ENCODE results near the gene PDIA2. TPM values are rescaled to one million over a fixed set of nuclear protein-coding genes. Genes with fewer than 3 reads are reported as not detected.

The PDIA2 gene
- total RNA-seq, 1 experiment from 2014 or later: not detected

GRCh38 chr16:263944-264343 lies 19.0 kb upstream of the PDIA2 start:
- CTCF ChIA-PET: no interaction called here
- no peaks in the 10 kb centered on the region for H3K27me3 ChIP-seq (ENCODE audit: low read length)
- no TSS peak for BruUV-seq (replicated peaks)

GRCh38 chr16:264440-264951 lies 18.5 kb upstream of the PDIA2 start:
- CTCF ChIA-PET: no interaction called here
- ATAC-seq (no peak), DNase-seq (no peak)
- H3F3A ChIP-seq (ENCODE audit: low read length, unreplicated experiment): no peaks in the 10 kb centered on the region
- no peaks in the 10 kb centered on the region for H3K9me2 ChIP-seq (replicated peaks; ENCODE audit: low read length)
- POLR2A ChIA-PET (ENCODE audit: unreplicated experiment): no interaction called here
- TF ChIP-seq EZH2phosphoT487 (IDR thresholded peaks at IDR 0.05; ENCODE audit: borderline replicate concordance, low read length) (no peak), CTCF (conservative IDR thresholded peaks at IDR 0.05; ENCODE audit: low read depth, low read length) (no peak), EZH2 (IDR thresholded peaks at IDR 0.05; ENCODE audit: low read length, unreplicated experiment) (no peak)
- no peak overlapping the region for H3K4me3 ChIP-seq (ENCODE audit: low read length)
- no peak overlapping the region for H2AFZ ChIP-seq (ENCODE audit: low read length)
- no peak overlapping the region for H3K27ac ChIP-seq (ENCODE audit: low read length)
- no TSS peak for BruUV-seq (replicated peaks)
- no peaks in the 10 kb centered on the region for H4K20me1 ChIP-seq (ENCODE audit: low read length)
- H3K9me3 ChIP-seq (ENCODE audit: low read length): no peaks in the 10 kb centered on the region
- H3K4me1 ChIP-seq (ENCODE audit: insufficient read depth, low read length): no peaks in the 10 kb centered on the region
- no peak overlapping the region for H3K9ac ChIP-seq (ENCODE audit: low read length)
- no peaks in the 10 kb centered on the region for H3K36me3 ChIP-seq (ENCODE audit: low read depth, low read length)
- intact Hi-C loops (cut with micrococcal nuclease): no loop called here
- no peak overlapping the region for H3K4me2 ChIP-seq (ENCODE audit: low read length)
- no peaks in the 10 kb centered on the region for H3K79me2 ChIP-seq (ENCODE audit: low read length)
- no peaks in the 10 kb centered on the region for H3K27me3 ChIP-seq (ENCODE audit: low read length)

More at GRCh38 chr16:263944-264343, 19.0 kb upstream of the PDIA2 start:
- no peak overlapping the region for H3K4me3 ChIP-seq (ENCODE audit: low read length)
- no peak overlapping the region for H3K27ac ChIP-seq (ENCODE audit: low read length)
- no peaks in the 10 kb centered on the region for H3K36me3 ChIP-seq (ENCODE audit: low read depth, low read length)
- ATAC-seq: no peak
- no peaks in the 10 kb centered on the region for H3K4me1 ChIP-seq (ENCODE audit: insufficient read depth, low read length)
- no peaks in the 10 kb centered on the region for H3F3A ChIP-seq (ENCODE audit: low read length, unreplicated experiment)
- TF ChIP-seq EZH2phosphoT487 (IDR thresholded peaks at IDR 0.05; ENCODE audit: borderline replicate concordance, low read length) (no peak), CTCF (conservative IDR thresholded peaks at IDR 0.05; ENCODE audit: low read depth, low read length) (no peak), EZH2 (IDR thresholded peaks at IDR 0.05; ENCODE audit: low read length, unreplicated experiment) (no peak)
- no peaks in the 10 kb centered on the region for H4K20me1 ChIP-seq (ENCODE audit: low read length)
- no peak for DNase-seq
- intact Hi-C loops (cut with micrococcal nuclease): no loop called here
- no peaks in the 10 kb centered on the region for H3K79me2 ChIP-seq (ENCODE audit: low read length)
- H3K9me2 ChIP-seq (replicated peaks; ENCODE audit: low read length): no peaks in the 10 kb centered on the region
- H3K9ac ChIP-seq (ENCODE audit: low read length): no peak overlapping the region
- no peak overlapping the region for H2AFZ ChIP-seq (ENCODE audit: low read length)
- no peak overlapping the region for H3K4me2 ChIP-seq (ENCODE audit: low read length)
- POLR2A ChIA-PET (ENCODE audit: unreplicated experiment): no interaction called here
- H3K9me3 ChIP-seq (ENCODE audit: low read length): no peaks in the 10 kb centered on the region

GRCh38 chr16:265002-265529 lies 17.9 kb upstream of the PDIA2 start:
- no peaks in the 10 kb centered on the region for H3K27me3 ChIP-seq (ENCODE audit: low read length)
- ChIA-PET CTCF (no interaction called here), POLR2A (ENCODE audit: unreplicated experiment) (no interaction called here)
- BruUV-seq (replicated peaks): no TSS peak
- H3K9me2 ChIP-seq (replicated peaks; ENCODE audit: low read length): no peaks in the 10 kb centered on the region
- no peaks in the 10 kb centered on the region for H3F3A ChIP-seq (ENCODE audit: low read length, unreplicated experiment)
- TF ChIP-seq CTCF (conservative IDR thresholded peaks at IDR 0.05; ENCODE audit: low read depth, low read length) (no peak), EZH2 (IDR thresholded peaks at IDR 0.05; ENCODE audit: low read length, unreplicated experiment) (no peak), EZH2phosphoT487 (IDR thresholded peaks at IDR 0.05; ENCODE audit: borderline replicate concordance, low read length) (no peak)
- H2AFZ ChIP-seq (ENCODE audit: low read length): no peak overlapping the region
- no peaks in the 10 kb centered on the region for H4K20me1 ChIP-seq (ENCODE audit: low read length)
- intact Hi-C loops (cut with micrococcal nuclease): no loop called here
- H3K4me1 ChIP-seq (ENCODE audit: insufficient read depth, low read length): no peaks in the 10 kb centered on the region
- DNase-seq: no peak
- H3K36me3 ChIP-seq (ENCODE audit: low read depth, low read length): no peaks in the 10 kb centered on the region
- no peaks in the 10 kb centered on the region for H3K79me2 ChIP-seq (ENCODE audit: low read length)
- ATAC-seq: no peak
- no peak overlapping the region for H3K4me3 ChIP-seq (ENCODE audit: low read length)
- no peak overlapping the region for H3K9ac ChIP-seq (ENCODE audit: low read length)
- no peak overlapping the region for H3K4me2 ChIP-seq (ENCODE audit: low read length)
- no peak overlapping the region for H3K27ac ChIP-seq (ENCODE audit: low read length)
- H3K9me3 ChIP-seq (ENCODE audit: low read length): no peaks in the 10 kb centered on the region

Data from PC-3 (cell line).